ENCODE measurements around the gene EHMT2.

DNA sequence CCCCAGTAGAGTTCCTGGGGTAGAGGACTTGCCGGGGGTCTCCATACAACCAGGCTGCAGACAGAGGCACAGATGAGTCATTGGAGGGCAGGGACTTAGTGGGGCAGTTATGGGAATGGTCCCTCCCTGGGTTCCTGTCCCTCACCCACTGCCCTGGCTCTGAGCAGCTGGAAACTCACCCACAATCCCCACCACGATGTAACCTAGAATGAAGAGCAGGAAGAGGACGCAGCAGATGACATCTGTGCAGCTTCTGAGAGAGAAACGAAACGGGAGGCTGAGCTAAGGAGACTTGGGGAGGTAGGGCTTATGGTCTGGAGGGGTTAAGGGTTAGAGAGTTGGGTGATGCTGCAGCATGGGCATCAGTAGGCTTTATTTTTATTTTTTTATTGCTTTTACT lies 21.6 kb downstream of the EHMT2 start:
- no peak for TF ChIP-seq CTCF (conservative IDR thresholded peaks at IDR 0.05; ENCODE audit: low read depth, low read length)
- TF ChIP-seq POLR2A (IDR thresholded peaks at IDR 0.05; ENCODE audit: low read depth, low read length), result no peak
- no peak for TF ChIP-seq MAZ (IDR thresholded peaks at IDR 0.05; ENCODE audit: borderline replicate concordance, low read depth, low read length)
- TF ChIP-seq CHD1 (IDR thresholded peaks at IDR 0.05; ENCODE audit: low read depth, low read length), result no peak
- TF ChIP-seq USF2 (IDR thresholded peaks at IDR 0.05; ENCODE audit: low read depth, low read length), result no peak
